ENCODE measurements around the gene ZC2HC1C.

GRCh38 chr14:75125617-75126016, 56.2 kb downstream of the ZC2HC1C start:
- no peak for TF ChIP-seq POLR2AphosphoS5 (IDR thresholded peaks at IDR 0.05; ENCODE audit: low read depth, low read length)
- no peak for TF ChIP-seq POU2F2 (IDR thresholded peaks at IDR 0.05; ENCODE audit: low read depth, low read length)
- TF ChIP-seq POLR2A (IDR thresholded peaks at IDR 0.05; ENCODE audit: low read depth, low read length), result no peak

All from GM12891 (cell line).